Lower leg skin (tissue), 4 donors: Measurements from ENCODE around the gene EFCAB6. TPM values are rescaled to one million over a fixed set of nuclear protein-coding genes. Genes with fewer than 3 reads are reported as not detected.

Source experiments
- DNase-seq, 2 donors: peaks; one replicate each; pipeline ENCODE4 v3.0.0-alpha.2; 2019; ENCODE audit warnings: low spot score in 2 of 2
- H3K4me3 ChIP-seq: fragments of 200-600 bp; sonication (generic); 2 replicates; pipeline ENCODE4 v1.5.1; 2017; ENCODE audit warnings: mild to moderate bottlenecking, low read depth; ENCODE audit not compliant: poor library complexity, severe bottlenecking
- CTCF ChIP-seq, 3 donors: fragments of 450-650 bp; IDR thresholded peaks; one replicate each; pipeline ENCODE4 v1.5.1; 2016; ENCODE audit warnings: antibody characterized with exemption in 3 of 3, mild to moderate bottlenecking in 3 of 3, moderate library complexity in 2 of 3
- POLR2A ChIP-seq, 2 donors: fragments of 450-650 bp; IDR thresholded peaks; one replicate each; pipeline ENCODE4 v1.6.1; 2016 to 2017; ENCODE audit warnings: antibody characterized with exemption in 2 of 2, mild to moderate bottlenecking in 1 of 2, moderate library complexity in 1 of 2
- WGBS, 2 donors: methylation state at CpG; one replicate each; pipeline ENCODE4 v1.1.5; 2018; 5-methylcytosine and 5-hydroxymethylcytosine counted together
- intact Hi-C: fragments of 100-400 bp; cut with DNase I; formaldehyde crosslinking; loops from one replicate; pipeline ENCODE4 v1.15.0; 2023; ENCODE audit warnings: low total_unique reads
- total RNA-seq, 4 donors: library from RNA; depleted of rRNA; stranded (reverse); fragments of >200 nt; gene quantifications; one replicate each; pipeline ENCODE4 v1.1.0, GENCODE V29; 2016

The EFCAB6 gene
- total RNA-seq, 4 donors from 2014 or later: 0.44 to 4.2 (median 1.8) TPM

DNA sequence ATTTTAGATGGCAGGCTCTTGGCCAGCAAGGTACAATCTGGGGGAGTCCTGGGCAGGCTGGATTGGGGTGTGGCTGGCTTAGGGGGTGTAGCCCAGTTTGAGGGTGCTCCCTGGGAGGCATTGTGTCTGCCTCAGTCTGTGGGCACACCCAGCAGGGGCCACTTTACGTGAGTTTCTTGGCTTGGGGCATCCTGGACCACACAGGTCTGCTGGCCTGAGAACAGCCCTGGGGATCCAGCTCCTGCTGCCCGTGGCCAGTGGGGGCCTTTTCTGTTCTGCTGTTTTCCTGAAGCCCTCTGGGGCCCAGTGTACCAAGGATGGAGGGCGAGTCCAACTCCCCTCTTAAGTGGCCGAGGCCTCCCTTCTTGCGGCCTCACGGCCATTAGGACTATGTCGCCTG is 328.4 kb downstream of the EFCAB6 start:
- intact Hi-C loops: no loop called here
- WGBS, 2 donors: 81 to 84% methylated on average over 7 of the region's 7 CpGs

GRCh38 chr22:43483266-43483665 is 328.8 kb downstream of the EFCAB6 start:
- TF ChIP-seq POLR2A (IDR thresholded peaks at IDR 0.05) (no peak), CTCF (IDR thresholded peaks at IDR 0.05) (no peak)
- 52 to 64% methylated on average over 9 to 13 of the region's 13 CpGs for WGBS, 2 donors
- H3K4me3 ChIP-seq: no peak overlapping the region
- intact Hi-C loops: no loop called here
- DNase-seq: no peak

More for the DNA sequence above, 328.4 kb downstream of the EFCAB6 start:
- DNase-seq: no peak
- no peak for TF ChIP-seq CTCF (IDR thresholded peaks at IDR 0.05)
- TF ChIP-seq POLR2A (IDR thresholded peaks at IDR 0.05): no peak
- no peak overlapping the region for H3K4me3 ChIP-seq

DNA sequence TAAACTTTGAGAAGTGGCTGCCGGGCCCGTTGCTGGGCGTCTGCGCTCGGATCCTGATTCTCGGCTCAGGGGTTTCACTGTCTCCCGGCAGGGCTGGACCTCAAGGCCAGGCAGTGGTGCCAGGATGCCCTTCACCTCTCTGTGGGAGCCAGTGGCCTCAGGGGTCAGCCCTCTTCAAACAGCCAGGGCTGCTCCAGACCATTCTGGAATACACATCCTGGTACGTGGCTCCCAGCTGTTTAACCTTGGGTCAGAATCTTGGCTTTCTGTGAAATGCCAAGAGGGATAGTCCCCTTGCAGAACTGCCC is 329.8 kb downstream of the EFCAB6 start:
- 53 to 61% methylated on average over 8 of the region's 8 CpGs for WGBS, 2 donors
- intact Hi-C loops: no loop called here

GRCh38 chr22:43481568-43482317 is 330.4 kb downstream of the EFCAB6 start:
- DNase-seq: no peak
- intact Hi-C loops: no loop called here
- H3K4me3 ChIP-seq: no peak overlapping the region
- TF ChIP-seq POLR2A (IDR thresholded peaks at IDR 0.05): no peak
- no peak for TF ChIP-seq CTCF (IDR thresholded peaks at IDR 0.05)
- WGBS, 2 donors: 47 to 61% methylated on average over 18 of the region's 18 CpGs

More for the DNA sequence above, 329.8 kb downstream of the EFCAB6 start:
- DNase-seq: no peak
- H3K4me3 ChIP-seq: no peak overlapping the region
- no peak for TF ChIP-seq CTCF (IDR thresholded peaks at IDR 0.05)
- no peak for TF ChIP-seq POLR2A (IDR thresholded peaks at IDR 0.05)

- TF ChIP-seq CTCF (IDR thresholded peaks at IDR 0.05) (no peak), POLR2A (IDR thresholded peaks at IDR 0.05) (no peak)
- WGBS, 2 donors: 72 to 85% methylated on average over 6 of the region's 7 CpGs
- no peak overlapping the region for H3K4me3 ChIP-seq
- DNase-seq: no peak
- intact Hi-C loops: no loop called here
Observed at GRCh38 chr22:43479962-43480361, 332.1 kb downstream of the EFCAB6 start.
